ENCODE results near the gene DGUOK. TPM values are rescaled to one million over a fixed set of nuclear protein-coding genes. Genes with fewer than 3 reads are reported as not detected.

DGUOK gene
- total and polyA plus RNA-seq, 2 experiments from 2014 or later, result 68.4 to 287 TPM

DNA sequence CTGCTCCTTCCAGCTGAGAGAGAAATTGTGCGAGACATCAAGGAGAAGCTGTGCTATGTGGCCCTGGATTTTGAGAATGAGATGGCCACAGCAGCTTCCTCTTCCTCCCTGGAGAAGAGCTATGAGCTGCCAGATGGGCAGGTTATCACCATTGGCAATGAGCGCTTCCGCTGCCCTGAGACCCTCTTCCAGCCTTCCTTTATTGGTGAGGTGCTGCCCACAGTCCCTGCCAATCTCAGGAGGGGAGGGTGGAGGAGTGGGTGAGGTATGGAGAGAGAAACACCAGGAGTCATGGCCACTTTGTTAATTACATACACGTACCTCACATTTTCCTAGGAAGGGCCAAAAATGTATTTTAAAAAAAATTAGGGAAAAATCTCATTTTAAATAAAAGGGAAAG is 12.0 kb upstream of the DGUOK start:
- no peaks in the 10 kb centered on the region for H3K4me1 Mint-ChIP-seq
- Histone ChIP-seq H3K79me2 (replicated peaks; ENCODE audit: insufficient read depth) (no peaks in the 10 kb centered on the region), H3K4me1 (ENCODE audit: insufficient read depth) (no peaks in the 10 kb centered on the region), H3K36me3 (ENCODE audit: insufficient read depth) (no peaks in the 10 kb centered on the region), H3K4me3 (no peak overlapping the region), H3F3A (replicated peaks; ENCODE audit: low read depth) (no peaks in the 10 kb centered on the region), H3K9me2 (ENCODE audit: insufficient read depth) (no peaks in the 10 kb centered on the region), H3K27ac (ENCODE audit: low read depth) (no peak overlapping the region), H3K27me3 (ENCODE audit: insufficient read depth) (no peaks in the 10 kb centered on the region), H3K4me2 (no peak overlapping the region), H4K20me1 (replicated peaks; ENCODE audit: insufficient read depth) (0 out of 2 replicates have a peak, but pooled peaks cover 2% of the 10 kb centered on the region), H2AFZ (no peak overlapping the region)
- no peak overlapping the region for H3K4me3 Mint-ChIP-seq
- no peaks in the 10 kb centered on the region for H3K9me3 Mint-ChIP-seq
- no peak for TF ChIP-seq EZH2 (IDR thresholded peaks at IDR 0.05; ENCODE audit: low read depth, unreplicated experiment)
- TF ChIP-seq CREB1 (CRISPR knock-in tag; IDR thresholded peaks at IDR 0.05; ENCODE audit: low read depth), result no peak
- TF ChIP-seq, protein P1, sequence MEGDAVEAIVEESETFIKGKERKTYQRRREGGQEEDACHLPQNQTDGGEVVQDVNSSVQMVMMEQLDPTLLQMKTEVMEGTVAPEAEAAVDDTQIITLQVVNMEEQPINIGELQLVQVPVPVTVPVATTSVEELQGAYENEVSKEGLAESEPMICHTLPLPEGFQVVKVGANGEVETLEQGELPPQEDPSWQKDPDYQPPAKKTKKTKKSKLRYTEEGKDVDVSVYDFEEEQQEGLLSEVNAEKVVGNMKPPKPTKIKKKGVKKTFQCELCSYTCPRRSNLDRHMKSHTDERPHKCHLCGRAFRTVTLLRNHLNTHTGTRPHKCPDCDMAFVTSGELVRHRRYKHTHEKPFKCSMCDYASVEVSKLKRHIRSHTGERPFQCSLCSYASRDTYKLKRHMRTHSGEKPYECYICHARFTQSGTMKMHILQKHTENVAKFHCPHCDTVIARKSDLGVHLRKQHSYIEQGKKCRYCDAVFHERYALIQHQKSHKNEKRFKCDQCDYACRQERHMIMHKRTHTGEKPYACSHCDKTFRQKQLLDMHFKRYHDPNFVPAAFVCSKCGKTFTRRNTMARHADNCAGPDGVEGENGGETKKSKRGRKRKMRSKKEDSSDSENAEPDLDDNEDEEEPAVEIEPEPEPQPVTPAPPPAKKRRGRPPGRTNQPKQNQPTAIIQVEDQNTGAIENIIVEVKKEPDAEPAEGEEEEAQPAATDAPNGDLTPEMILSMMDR (conservative IDR thresholded peaks at IDR 0.05; ENCODE audit: low read depth in 2 of 2), result no peak
- TF ChIP-seq POLR2AphosphoS5 (IDR thresholded peaks at IDR 0.05; ENCODE audit: low read depth), result no peak
- TF ChIP-seq, protein P2, sequence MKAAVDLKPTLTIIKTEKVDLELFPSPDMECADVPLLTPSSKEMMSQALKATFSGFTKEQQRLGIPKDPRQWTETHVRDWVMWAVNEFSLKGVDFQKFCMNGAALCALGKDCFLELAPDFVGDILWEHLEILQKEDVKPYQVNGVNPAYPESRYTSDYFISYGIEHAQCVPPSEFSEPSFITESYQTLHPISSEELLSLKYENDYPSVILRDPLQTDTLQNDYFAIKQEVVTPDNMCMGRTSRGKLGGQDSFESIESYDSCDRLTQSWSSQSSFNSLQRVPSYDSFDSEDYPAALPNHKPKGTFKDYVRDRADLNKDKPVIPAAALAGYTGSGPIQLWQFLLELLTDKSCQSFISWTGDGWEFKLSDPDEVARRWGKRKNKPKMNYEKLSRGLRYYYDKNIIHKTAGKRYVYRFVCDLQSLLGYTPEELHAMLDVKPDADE (IDR thresholded peaks at IDR 0.05), result no peak
- TF ChIP-seq, protein P3, sequence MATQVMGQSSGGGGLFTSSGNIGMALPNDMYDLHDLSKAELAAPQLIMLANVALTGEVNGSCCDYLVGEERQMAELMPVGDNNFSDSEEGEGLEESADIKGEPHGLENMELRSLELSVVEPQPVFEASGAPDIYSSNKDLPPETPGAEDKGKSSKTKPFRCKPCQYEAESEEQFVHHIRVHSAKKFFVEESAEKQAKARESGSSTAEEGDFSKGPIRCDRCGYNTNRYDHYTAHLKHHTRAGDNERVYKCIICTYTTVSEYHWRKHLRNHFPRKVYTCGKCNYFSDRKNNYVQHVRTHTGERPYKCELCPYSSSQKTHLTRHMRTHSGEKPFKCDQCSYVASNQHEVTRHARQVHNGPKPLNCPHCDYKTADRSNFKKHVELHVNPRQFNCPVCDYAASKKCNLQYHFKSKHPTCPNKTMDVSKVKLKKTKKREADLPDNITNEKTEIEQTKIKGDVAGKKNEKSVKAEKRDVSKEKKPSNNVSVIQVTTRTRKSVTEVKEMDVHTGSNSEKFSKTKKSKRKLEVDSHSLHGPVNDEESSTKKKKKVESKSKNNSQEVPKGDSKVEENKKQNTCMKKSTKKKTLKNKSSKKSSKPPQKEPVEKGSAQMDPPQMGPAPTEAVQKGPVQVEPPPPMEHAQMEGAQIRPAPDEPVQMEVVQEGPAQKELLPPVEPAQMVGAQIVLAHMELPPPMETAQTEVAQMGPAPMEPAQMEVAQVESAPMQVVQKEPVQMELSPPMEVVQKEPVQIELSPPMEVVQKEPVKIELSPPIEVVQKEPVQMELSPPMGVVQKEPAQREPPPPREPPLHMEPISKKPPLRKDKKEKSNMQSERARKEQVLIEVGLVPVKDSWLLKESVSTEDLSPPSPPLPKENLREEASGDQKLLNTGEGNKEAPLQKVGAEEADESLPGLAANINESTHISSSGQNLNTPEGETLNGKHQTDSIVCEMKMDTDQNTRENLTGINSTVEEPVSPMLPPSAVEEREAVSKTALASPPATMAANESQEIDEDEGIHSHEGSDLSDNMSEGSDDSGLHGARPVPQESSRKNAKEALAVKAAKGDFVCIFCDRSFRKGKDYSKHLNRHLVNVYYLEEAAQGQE (IDR thresholded peaks at IDR 0.05; ENCODE audit: unreplicated experiment), result no peak
- TF ChIP-seq, protein P4, sequence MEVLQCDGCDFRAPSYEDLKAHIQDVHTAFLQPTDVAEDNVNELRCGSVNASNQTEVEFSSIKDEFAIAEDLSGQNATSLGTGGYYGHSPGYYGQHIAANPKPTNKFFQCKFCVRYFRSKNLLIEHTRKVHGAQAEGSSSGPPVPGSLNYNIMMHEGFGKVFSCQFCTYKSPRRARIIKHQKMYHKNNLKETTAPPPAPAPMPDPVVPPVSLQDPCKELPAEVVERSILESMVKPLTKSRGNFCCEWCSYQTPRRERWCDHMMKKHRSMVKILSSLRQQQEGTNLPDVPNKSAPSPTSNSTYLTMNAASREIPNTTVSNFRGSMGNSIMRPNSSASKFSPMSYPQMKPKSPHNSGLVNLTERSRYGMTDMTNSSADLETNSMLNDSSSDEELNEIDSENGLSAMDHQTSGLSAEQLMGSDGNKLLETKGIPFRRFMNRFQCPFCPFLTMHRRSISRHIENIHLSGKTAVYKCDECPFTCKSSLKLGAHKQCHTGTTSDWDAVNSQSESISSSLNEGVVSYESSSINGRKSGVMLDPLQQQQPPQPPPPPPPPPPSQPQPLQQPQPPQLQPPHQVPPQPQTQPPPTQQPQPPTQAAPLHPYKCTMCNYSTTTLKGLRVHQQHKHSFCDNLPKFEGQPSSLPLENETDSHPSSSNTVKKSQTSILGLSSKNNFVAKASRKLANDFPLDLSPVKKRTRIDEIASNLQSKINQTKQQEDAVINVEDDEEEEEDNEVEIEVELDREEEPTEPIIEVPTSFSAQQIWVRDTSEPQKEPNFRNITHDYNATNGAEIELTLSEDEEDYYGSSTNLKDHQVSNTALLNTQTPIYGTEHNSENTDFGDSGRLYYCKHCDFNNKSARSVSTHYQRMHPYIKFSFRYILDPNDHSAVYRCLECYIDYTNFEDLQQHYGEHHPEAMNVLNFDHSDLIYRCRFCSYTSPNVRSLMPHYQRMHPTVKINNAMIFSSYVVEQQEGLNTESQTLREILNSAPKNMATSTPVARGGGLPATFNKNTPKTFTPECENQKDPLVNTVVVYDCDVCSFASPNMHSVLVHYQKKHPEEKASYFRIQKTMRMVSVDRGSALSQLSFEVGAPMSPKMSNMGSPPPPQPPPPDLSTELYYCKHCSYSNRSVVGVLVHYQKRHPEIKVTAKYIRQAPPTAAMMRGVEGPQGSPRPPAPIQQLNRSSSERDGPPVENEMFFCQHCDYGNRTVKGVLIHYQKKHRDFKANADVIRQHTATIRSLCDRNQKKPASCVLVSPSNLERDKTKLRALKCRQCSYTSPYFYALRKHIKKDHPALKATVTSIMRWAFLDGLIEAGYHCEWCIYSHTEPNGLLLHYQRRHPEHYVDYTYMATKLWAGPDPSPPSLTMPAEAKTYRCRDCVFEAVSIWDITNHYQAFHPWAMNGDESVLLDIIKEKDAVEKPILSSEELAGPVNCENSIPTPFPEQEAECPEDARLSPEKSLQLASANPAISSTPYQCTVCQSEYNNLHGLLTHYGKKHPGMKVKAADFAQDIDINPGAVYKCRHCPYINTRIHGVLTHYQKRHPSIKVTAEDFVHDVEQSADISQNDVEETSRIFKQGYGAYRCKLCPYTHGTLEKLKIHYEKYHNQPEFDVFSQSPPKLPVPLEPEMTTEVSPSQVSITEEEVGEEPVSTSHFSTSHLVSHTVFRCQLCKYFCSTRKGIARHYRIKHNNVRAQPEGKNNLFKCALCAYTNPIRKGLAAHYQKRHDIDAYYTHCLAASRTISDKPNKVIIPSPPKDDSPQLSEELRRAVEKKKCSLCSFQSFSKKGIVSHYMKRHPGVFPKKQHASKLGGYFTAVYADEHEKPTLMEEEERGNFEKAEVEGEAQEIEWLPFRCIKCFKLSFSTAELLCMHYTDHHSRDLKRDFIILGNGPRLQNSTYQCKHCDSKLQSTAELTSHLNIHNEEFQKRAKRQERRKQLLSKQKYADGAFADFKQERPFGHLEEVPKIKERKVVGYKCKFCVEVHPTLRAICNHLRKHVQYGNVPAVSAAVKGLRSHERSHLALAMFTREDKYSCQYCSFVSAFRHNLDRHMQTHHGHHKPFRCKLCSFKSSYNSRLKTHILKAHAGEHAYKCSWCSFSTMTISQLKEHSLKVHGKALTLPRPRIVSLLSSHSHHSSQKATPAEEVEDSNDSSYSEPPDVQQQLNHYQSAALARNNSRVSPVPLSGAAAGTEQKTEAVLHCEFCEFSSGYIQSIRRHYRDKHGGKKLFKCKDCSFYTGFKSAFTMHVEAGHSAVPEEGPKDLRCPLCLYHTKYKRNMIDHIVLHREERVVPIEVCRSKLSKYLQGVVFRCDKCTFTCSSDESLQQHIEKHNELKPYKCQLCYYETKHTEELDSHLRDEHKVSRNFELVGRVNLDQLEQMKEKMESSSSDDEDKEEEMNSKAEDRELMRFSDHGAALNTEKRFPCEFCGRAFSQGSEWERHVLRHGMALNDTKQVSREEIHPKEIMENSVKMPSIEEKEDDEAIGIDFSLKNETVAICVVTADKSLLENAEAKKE (CRISPR knock-in tag; IDR thresholded peaks at IDR 0.05), result no peak
- TF ChIP-seq STAT1 (IDR thresholded peaks at IDR 0.05; ENCODE audit: unreplicated experiment), result no peak
- no peak for TF ChIP-seq ZNF331 (CRISPR knock-in tag; IDR thresholded peaks at IDR 0.05; ENCODE audit: low read depth)
- no peak for TF ChIP-seq ZNF114 (CRISPR knock-in tag; IDR thresholded peaks at IDR 0.05)
- TF ChIP-seq JUNB (IDR thresholded peaks at IDR 0.05; ENCODE audit: unreplicated experiment), result no peak
- no peak for TF ChIP-seq NANOG (IDR thresholded peaks at IDR 0.05; ENCODE audit: borderline replicate concordance)
- TF ChIP-seq EZH2phosphoT487 (IDR thresholded peaks at IDR 0.05; ENCODE audit: unreplicated experiment), result no peak
- no peaks in the 10 kb centered on the region for H3K36me3 Mint-ChIP-seq (ENCODE audit: low read depth)
- H3K27me3 Mint-ChIP-seq (ENCODE audit: insufficient read depth, low read depth, poor library complexity), result peaks cover 4% of the 10 kb centered on the region
- DNase-seq (ENCODE audit: low spot score) (no peak), ATAC-seq (no peak)
- no peak overlapping the region for H3K27ac Mint-ChIP-seq

Data from GM23338 (cell line).